SH-SY5Y (cell line): ENCODE measurements around the gene POLR2L.

Experiments
- GATA2 ChIP-seq: IDR thresholded peaks from 2 replicates; pipeline ENCODE4 v1.6.1; 2011; ENCODE audit warnings: mild to moderate bottlenecking, low read depth, low read length
- GATA3 ChIP-seq: IDR thresholded peaks from 2 replicates; pipeline ENCODE4 v1.6.1; 2011; ENCODE audit warnings: low read depth, mild to moderate bottlenecking, low read length, moderate library complexity

DNA sequence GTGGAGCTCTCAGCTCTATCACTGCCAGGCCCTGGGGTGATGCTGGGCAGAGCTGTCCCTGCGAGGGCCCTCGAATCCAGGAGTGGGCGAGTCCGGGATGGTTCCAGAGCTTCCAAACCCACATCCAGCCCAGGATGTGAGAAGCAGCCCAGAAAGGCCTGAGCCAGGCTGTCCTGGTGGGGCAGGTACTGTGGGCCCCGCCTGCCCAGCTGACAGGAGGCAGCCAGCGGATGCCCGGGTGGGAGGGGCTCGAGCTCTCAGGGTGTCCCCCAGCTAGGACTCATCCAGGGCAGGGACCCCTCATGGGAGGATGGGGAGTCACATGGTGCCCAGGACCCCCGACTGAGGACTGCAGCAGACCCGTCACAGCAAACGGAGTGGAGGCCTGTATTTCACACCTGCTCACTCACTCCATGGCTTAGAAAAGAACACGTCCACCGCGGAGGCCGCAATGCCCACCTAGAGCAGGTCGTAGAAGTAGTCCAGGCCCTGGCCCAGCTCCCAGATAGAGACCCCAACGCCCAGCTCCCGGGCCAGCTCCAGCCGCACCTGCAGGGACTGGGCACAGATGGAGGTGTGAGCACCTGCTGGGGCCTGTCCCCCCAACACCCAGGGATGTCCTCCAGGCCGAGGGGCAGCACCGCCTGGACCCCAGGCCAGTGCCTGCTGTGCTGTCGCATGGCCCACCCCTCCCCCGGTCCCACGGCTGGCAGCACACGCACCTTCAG, 27.2 kb upstream of the POLR2L start:
- TF ChIP-seq GATA2 (no peak), GATA3 (no peak)
